K562 (cell line): ENCODE data around the gene RTP5. TPM values are rescaled to one million over a fixed set of nuclear protein-coding genes. Genes with fewer than 3 reads are reported as not detected.

ENCODE experiments used
- ARID2 ChIP-seq: fragments of 450-650 bp; IDR thresholded peaks from 2 replicates; pipeline ENCODE4 v1.6.1; 2017; ENCODE audit warnings: antibody characterized with exemption, mild to moderate bottlenecking
- CREM ChIP-seq: IDR thresholded peaks from 2 replicates; pipeline ENCODE4 v1.6.1; 2014; ENCODE audit warnings: antibody characterized with exemption, low read depth
- CTCF ChIP-seq, 3 experiments: IDR thresholded peaks in 2 of 3; conservative IDR thresholded peaks in 1 of 3; 2 replicates each; pipeline ENCODE4 v1.5.1; 2011 to 2012; ENCODE audit warnings: low read length in 3 of 3, mild to moderate bottlenecking in 3 of 3, control low read depth in 2 of 3, improper control_type of control experiment in 1 of 3, inconsistent platforms in 1 of 3, low read depth in 1 of 3, mixed read lengths in 1 of 3, moderate library complexity in 1 of 3; ENCODE audit not compliant: insufficient read depth in 2 of 3
- E2F1 ChIP-seq: sonication (generic); formaldehyde crosslinking; IDR thresholded peaks from 2 replicates; pipeline ENCODE4 v1.8.1; 2023; ENCODE audit warnings: mild to moderate bottlenecking, missing genetic modification reagents, moderate library complexity
- E2F6 ChIP-seq, 2 experiments: IDR thresholded peaks; 2 replicates each; pipeline ENCODE4 v1.6.1; 2011; ENCODE audit warnings: borderline replicate concordance in 1 of 2, control low read depth in 1 of 2, low read depth in 1 of 2, low read length in 1 of 2, mild to moderate bottlenecking in 1 of 2, mixed read lengths in 1 of 2, moderate library complexity in 1 of 2; ENCODE audit not compliant: insufficient read depth in 1 of 2, insufficient read length in 1 of 2, poor library complexity in 1 of 2, severe bottlenecking in 1 of 2; ENCODE audit errors: extremely low read depth in 1 of 2
- GABPB1 ChIP-seq: sonication (generic); formaldehyde crosslinking; IDR thresholded peaks from 2 replicates; pipeline ENCODE4 v1.8.0; 2022; ENCODE audit warnings: mild to moderate bottlenecking, missing genetic modification reagents
- HOMEZ ChIP-seq: fragments of 250-450 bp; sonication (Bioruptor Pico); IDR thresholded peaks from 2 replicates; pipeline ENCODE4 v1.4.0; 2020; ENCODE audit warnings: mild to moderate bottlenecking, moderate library complexity
- KDM4B ChIP-seq, 2 experiments: fragments of 450-650 bp in 1 of 2; sonication (generic) in 1 of 2; IDR thresholded peaks; 2 replicates each; pipeline ENCODE4 v1.6.1; 2016 to 2017; ENCODE audit warnings: borderline replicate concordance in 2 of 2, antibody characterized with exemption in 1 of 2, low read depth in 1 of 2, mild to moderate bottlenecking in 1 of 2
- MAZ ChIP-seq, 2 experiments: fragments of 450-650 bp in 1 of 2; sonication (generic) in 1 of 2; formaldehyde crosslinking; IDR thresholded peaks in 1 of 2; conservative IDR thresholded peaks in 1 of 2; 2 replicates each; pipeline versions ENCODE4 v1.4.0 to v1.5.0; 2020; ENCODE audit warnings: mild to moderate bottlenecking in 1 of 2, missing genetic modification reagents in 1 of 2
- MXI1 ChIP-seq: IDR thresholded peaks from 2 replicates; pipeline ENCODE4 v1.6.1; 2011; ENCODE audit warnings: low read depth, mild to moderate bottlenecking, improper control_type of control experiment, low read length
- POLR3G ChIP-seq: IDR thresholded peaks from 2 replicates; pipeline ENCODE4 v1.6.1; 2011; ENCODE audit not compliant: insufficient read length, insufficient replicate concordance; ENCODE audit errors: extremely low read depth
- RAD21 ChIP-seq, 2 experiments: fragments of 250-450 bp in 1 of 2; fragments of 450-650 bp in 1 of 2; sonication (Bioruptor Pico) in 1 of 2; formaldehyde crosslinking in 1 of 2; IDR thresholded peaks in 1 of 2; conservative IDR thresholded peaks in 1 of 2; 2 replicates each; pipeline versions ENCODE4 v1.4.0 to v1.8.0; 2020 to 2022; ENCODE audit warnings: mild to moderate bottlenecking in 2 of 2, moderate library complexity in 1 of 2
- SMC3 ChIP-seq: conservative IDR thresholded peaks from 2 replicates; pipeline ENCODE4 v1.6.1; 2011; ENCODE audit warnings: low read depth, low read length, improper control_type of control experiment; ENCODE audit not compliant: insufficient read depth
- USF1 ChIP-seq: sonication (generic); formaldehyde crosslinking; IDR thresholded peaks from 2 replicates; pipeline ENCODE4 v1.9.0; 2022; ENCODE audit warnings: mild to moderate bottlenecking, missing genetic modification reagents
- ZNF197 ChIP-seq: fragments of 200-800 bp; sonication (Bioruptor generic); IDR thresholded peaks from 2 replicates; pipeline ENCODE4 v1.6.1; 2016; ENCODE audit warnings: low read depth, missing genetic modification characterization, missing compliant biosample characterization
- ZNF280A ChIP-seq: fragments of 450-650 bp; IDR thresholded peaks from 2 replicates; pipeline ENCODE4 v1.6.1; 2018; ENCODE audit warnings: mild to moderate bottlenecking, low read depth; ENCODE audit not compliant: partially characterized antibody
- ZNF668 ChIP-seq: fragments of 250-450 bp; sonication (Bioruptor Pico); IDR thresholded peaks from 2 replicates; pipeline ENCODE4 v1.8.0; 2022; ENCODE audit warnings: mild to moderate bottlenecking, inconsistent platforms
- polyA plus RNA-seq, 8 experiments: library from polyadenylated mRNA; depleted of rRNA in 4 of 8; stranded (reverse) in 5 of 8; unstranded in 3 of 8; fragments of >200 nt; fragmentation: Nextera tagmentation in 2 of 8; fragmentation: Illumina TruSeq in 1 of 8; extraction: Ambion mirVana in 2 of 8; extraction: Trizol in 1 of 8; gene quantifications; 2 replicates each; pipeline versions ENCODE4 v1.2.1 to v1.2.3, GENCODE V29; 2011 to 2014; ENCODE audit warnings: inconsistent platforms in 1 of 8, missing spikeins in 1 of 8
- total RNA-seq, 7 experiments: library from RNA; depleted of rRNA in 6 of 7; stranded (reverse); fragments of >200 nt in 6 of 7; fragmentation: Illumina TruSeq in 2 of 7; extraction: Trizol in 2 of 7; gene quantifications; 2 replicates each; pipeline versions ENCODE4 v1.2.1 to v1.2.3, GENCODE V29; 2011 to 2021; ENCODE audit warnings: low replicate concordance in 1 of 7

Gene RTP5
- total and polyA plus RNA-seq, 9 of the 15 experiments (the other 6 are each of a cell fraction or from before 2014, with no cell fraction given): not detected

GRCh38 chr2:241882091-241882625, 12.6 kb downstream of the RTP5 start (continued):
- TF ChIP-seq CTCF (IDR thresholded peaks at IDR 0.05 in 2 of 3, conservative IDR thresholded peaks at IDR 0.05 in 1 of 3; ENCODE audit: insufficient read depth in 2 of 3, low read depth in 1 of 3, low read length in 3 of 3): peak; percentile 46 to 59 (median 54)
- TF ChIP-seq RAD21 (CRISPR knock-in tag; conservative IDR thresholded peaks at IDR 0.05 in 1 of 2, IDR thresholded peaks at IDR 0.05 in 1 of 2): peak in 1 of 2 experiments; percentile 28; a peak in 2 of 4 replicates
- no peak for TF ChIP-seq HOMEZ (CRISPR knock-in tag)
- no peak for TF ChIP-seq ZNF280A
- TF ChIP-seq GABPB1 (CRISPR knock-in tag): 0 out of 2 replicates have a peak, but pooled peaks have one; percentile 1
- TF ChIP-seq ZNF197 (CRISPR knock-in tag): no peak
- TF ChIP-seq CREM: peak; percentile 34; the same call in 1 of the 2 replicates
- TF ChIP-seq E2F6 (IDR thresholded peaks at IDR 0.05; ENCODE audit: borderline replicate concordance in 1 of 2, extremely low read depth in 1 of 2, insufficient read depth in 1 of 2, insufficient read length in 1 of 2, low read depth in 1 of 2, low read length in 1 of 2, poor library complexity in 1 of 2, severe bottlenecking in 1 of 2): peak; percentile 28 to 79
- no peak for TF ChIP-seq KDM4B (IDR thresholded peaks at IDR 0.05; ENCODE audit: borderline replicate concordance in 2 of 2, low read depth in 1 of 2)
- 0 out of 2 replicates have a peak, but pooled peaks have one; percentile 38 for TF ChIP-seq ARID2
- TF ChIP-seq MXI1: peak; percentile 82; the same call in 1 of the 2 replicates
- TF ChIP-seq POLR3G: no peak
- TF ChIP-seq MAZ (CRISPR knock-in tag; conservative IDR thresholded peaks at IDR 0.05 in 1 of 2, IDR thresholded peaks at IDR 0.05 in 1 of 2): 0 out of 4 replicates have a peak, but pooled peaks of 1 of the 2 experiments have one; percentile 16
- no peak for TF ChIP-seq E2F1 (CRISPR knock-in tag)
- peak; percentile 82 for TF ChIP-seq USF1 (CRISPR knock-in tag)
- no peak for TF ChIP-seq ZNF668 (CRISPR knock-in tag)
- TF ChIP-seq SMC3: no peak
